SW 1271 (cell line): ENCODE measurements around the gene SMYD2.

Experiments used
- DNase-seq, 2 experiments: peaks; one replicate each; lab custom pipeline; 2025; lab: John Stamatoyannopoulos, UW

Gene SMYD2

DNA sequence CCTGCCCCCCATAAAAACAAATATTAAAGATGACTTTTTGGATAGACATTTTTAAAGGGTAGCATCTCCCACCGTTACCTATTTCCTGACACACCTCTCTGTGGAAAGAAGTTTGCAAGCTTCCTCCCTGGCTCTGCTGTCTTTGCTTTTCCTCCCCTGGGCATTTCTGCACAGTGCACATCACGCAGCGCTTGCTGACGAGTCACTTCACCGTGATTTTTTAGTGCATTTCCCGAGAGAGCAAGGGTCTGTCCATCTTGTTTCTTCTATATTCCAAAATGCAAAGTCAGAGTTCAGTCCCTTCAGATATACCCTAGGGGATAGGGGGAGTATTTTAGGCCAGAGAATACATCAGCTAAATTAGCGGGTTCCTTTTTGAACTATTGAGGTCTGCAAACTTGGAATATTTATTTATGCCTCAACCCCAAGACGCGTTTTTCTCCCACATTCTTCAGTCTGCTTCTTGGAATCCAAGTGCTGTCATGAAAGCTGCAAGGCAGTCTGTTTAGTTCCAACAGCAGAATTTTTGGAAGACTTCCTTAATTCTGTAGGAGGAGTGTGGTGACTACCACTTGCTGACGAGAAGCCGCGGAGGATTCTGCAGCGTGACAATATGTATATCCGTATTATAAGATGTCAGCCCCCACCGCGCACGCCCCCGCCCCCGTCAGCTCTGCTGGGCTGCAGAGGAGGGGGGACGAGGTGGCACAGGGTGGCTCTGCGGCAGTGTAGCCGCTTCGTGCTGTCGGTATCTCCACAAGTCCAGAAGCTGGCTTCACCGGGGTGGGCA lies 22.4 kb downstream of the SMYD2 start:
- no peak for DNase-seq

DNA sequence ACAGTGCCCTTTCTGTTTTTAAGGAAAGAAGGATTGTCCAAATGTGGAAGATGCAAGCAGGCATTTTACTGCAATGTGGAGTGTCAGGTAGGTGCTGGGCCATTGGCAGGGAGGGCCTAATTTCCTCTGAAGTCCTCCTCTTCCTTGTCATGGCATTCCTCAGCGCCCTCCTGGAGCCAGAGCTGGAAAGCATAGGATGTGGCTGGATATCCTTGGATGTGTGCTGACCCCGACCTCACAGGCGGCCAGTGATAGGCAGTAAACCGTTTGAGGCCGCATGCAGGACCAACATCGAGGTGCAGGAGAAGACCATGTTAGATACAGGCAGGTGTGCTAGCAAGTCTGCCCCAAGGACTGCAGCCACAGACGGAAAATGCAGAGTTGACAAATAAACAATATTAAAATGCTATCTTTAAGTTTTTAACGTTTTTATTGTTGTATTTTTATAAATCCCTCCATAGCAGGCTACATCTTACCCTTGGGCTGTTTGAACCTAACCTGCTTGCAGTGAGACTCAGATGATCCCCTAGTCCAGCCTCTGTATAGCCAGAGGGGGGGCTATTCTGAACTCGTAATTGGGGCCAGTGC lies 24.3 kb downstream of the SMYD2 start:
- no peak for DNase-seq

DNA sequence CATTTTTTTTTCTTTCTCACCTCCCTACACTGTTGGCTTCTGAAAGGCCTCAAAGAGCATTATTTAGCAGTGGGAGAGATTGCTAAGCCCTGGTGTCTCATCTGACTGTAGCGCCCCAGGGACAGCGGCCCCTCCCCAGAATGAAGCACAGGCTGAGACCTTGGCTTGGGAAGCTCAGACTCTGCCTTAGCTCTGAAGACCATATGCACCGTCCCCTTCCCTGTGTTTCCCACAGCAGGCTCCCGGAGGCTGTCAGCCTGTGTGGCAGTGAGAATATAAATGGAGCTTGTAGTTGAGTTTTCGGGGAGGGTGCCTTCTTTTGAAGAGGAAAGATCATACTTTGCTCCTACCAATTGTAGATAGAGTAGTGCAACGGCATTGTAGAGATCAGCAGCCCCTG lies 25.3 kb downstream of the SMYD2 start:
- DNase-seq = no peak

DNA sequence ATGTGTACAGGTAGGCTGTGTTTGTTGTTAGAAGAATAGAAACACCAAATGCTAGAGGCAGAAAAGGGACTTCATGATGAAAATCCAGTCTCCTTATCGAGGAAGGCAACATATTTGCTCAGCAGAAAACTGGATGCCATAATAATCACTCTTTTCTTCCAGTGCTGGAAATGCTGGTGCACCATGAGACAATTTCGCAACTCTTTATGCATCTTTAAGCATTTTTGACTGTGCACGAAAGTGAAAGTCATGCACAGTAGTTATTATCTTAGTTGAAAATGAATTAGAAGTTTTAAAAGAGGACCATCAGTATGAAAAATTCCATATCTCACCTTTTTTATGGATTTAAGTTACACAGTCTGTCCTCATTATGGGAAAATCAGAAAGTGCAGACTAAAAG lies 29.1 kb downstream of the SMYD2 start:
- DNase-seq = no peak

DNA sequence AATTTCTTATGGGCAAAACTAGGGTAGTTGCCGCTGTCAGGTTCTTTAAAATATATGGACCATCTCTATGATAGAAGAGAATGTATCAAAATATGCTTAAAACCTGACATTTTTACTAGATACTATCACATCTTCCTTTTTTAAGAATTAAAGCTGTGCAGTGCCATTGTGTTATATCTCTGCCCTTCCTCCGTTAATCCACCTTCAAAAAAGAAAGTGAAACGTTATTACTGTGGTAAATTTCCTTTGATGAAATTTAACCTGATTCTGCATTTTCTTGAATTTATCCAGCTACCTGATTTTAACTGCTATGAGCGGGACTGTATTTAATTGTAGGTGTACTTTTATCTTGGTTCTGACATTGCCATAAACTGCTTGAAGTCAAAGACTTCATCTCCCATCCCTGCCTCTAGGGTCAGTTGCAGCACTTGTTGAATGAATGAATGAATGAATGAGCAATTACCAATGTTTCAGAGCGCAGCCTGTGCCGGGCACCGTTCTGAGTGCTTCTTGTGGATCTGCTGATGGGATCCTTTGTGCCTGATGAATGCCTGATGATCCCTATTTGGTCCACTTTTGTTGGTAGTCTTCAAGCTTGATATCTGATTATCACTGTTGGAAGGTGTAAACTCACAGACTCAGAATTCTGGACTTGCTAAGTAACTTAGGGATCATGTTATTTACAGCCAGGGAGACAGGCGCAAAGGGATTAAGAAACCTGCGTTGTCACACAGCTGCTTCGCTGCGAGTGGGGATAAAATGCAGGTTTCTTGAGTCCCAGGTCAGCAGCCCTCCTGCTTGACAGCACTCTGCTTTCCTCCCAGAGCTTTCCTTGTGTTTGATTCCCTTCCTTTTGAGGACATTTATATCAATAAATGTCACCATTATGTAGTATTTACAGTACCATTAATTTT lies 30.1 kb downstream of the SMYD2 start:
- DNase-seq = no peak

DNA sequence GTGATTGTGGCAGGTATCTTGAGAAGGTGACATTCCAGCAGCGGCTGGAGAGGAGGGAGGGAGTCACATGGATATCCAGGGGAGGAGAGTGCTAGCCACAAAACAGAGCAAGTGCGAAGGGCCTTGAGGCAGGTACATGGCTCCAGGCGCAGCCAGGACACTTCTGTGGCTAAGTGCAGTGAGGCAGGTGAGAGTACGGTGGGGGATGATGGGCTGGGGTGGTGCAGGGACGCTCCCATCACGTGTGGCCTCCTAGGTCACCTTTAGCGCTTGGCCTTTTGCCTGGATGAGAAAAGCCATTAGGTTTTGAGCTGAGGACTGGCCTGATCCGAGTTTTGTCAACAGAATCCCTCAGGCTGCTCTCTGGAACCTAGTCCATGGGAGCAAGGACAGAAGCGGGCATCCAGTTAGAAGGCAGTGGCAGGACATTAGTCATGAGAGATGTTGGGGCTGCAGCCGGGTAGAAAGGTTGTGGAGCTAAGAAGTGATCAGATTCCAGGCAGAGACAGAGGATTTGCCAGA lies 31.6 kb downstream of the SMYD2 start:
- DNase-seq = no peak

DNA sequence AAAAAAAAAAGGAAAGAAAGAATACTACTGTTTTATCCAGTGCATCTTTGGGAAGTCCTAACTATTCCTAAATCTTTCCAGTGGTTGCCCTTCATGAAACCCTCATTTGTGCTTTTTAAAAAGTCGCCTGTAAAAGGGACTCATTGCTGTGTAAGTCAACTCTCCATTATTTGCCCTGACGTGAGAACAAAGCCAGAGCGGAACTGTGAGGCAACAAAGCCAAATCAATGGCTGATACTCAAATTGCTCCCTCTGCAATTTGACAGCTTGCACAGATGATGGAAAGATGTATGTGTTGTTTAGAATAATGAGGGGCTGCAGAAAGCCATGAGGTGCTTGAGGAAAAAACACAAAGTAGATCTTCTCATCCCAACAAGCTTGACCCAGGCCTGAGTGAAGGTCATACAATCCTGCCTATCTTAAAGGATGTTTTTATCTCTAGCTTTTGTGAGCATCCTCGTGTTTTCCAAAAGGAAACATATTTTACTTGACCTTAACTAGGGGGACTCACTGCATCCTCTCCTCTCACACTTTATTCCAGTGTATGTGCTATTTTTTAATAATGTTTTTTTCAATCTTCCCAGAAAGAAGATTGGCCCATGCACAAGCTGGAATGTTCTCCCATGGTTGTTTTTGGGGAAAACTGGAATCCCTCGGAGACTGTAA lies 33.4 kb downstream of the SMYD2 start:
- no peak for DNase-seq

DNA sequence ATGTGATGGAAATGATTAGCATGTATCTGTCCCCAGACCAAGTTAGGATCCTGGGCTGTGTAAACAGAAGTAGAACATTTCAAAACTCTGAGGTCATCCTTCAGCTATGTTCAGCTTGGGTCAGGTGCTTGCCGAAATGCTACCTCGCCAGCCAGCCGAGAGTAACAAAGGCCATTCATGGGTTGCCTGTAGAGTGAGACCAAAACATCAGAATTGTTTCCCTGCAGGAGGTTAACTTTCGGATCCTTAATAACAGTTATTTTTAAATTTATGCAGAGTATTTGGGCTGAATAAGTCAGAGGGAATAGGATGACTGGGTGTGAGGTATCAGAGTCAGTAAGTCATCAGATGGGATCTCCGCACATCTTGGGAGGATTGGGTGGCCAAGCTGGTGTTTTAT lies 35.6 kb downstream of the SMYD2 start:
- DNase-seq = no peak

DNA sequence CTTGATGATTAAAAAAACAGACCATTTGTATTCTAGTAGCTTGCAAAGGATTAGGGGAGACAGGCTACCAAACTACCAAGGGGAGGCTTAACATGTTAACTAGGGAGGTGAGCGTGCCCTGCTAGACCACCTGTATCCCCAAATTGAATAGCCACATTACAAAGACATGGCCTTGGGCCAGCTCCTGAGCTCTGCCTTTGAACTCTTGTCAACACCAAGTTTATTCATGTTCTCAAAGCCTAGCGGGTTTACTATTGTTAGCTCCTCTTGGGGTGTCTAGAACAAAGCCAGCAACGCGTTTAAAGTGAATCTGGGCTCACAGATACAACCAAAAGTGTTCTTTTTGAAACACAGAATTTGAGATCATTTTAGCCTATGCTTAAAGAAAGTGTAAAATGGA lies 36.3 kb downstream of the SMYD2 start:
- DNase-seq = no peak

DNA sequence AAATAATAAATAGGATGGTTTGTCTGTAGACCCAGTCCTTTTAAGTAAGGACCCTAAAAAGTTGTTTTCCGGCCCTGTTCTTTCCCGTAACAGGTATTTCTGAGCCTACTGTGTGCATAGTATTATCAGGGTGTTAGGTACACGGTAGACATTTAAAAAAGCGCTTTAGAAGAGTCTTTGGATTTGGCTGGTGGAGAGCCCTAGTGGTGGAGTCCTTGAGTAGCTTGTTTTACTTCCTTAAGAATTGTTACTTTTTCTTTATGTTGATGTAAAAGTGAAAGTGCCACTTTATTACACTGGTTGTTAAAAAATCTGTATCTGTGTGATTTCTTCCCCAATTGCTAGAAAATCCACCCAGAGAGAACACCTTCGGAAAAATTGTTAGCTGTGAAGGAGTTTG lies 36.8 kb downstream of the SMYD2 start:
- DNase-seq = no peak

DNA sequence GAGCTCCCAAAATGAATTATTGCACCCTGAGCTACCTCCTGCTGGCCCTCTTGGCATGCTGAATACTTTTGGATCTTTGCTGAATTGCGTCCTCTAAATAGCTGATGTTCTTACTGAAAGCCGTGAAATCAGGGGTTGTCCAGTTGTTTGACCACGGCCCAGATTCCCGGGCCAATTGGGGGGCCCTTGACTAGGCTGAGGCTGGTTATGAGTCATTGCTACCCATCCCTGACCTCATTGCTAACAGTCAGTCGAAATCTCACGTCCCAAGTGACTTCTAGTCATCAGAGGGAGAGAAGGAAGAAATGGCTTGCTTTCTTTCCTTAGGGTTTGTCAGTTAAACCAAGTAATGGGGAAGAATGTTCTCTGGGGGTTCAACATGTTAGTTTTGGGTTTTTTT lies 37.4 kb downstream of the SMYD2 start:
- no peak for DNase-seq

DNA sequence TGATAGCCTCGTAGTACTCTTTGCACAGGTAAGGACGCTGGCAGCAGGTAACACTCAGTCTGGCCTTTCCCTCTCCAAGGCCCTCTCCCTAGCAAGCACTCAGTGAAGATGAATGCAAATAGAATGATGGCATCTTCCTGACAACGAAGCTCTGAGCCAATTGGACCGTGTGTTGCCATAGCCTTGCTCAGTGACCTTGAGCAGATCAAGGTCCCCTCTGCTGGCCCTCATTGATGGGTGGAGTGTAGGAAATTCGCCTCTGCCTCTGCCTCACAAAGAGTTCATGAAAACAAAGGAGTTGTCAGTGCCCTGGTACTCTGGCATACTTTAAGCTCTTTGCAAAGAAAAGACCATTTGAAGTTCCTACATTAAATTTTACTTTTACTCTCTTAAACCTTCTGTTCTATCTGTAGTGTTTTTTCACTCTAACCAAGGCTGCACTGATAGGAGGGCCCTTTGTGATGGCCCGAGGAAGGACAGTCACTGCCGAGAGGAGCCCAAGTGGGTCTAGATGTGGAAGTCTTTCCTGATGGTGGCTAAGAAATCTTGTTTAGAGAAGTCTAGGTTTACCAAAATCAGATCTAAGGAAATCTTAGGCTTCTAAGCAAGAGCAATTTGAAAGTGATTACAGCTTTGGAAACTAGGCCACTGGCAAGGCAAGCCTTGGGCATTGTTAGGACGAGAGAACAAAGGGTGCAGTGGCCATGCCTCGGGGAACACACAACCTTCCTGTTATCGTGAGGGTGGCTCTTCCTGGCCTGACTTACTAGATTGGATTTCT lies 38.2 kb downstream of the SMYD2 start:
- DNase-seq = no peak

DNA sequence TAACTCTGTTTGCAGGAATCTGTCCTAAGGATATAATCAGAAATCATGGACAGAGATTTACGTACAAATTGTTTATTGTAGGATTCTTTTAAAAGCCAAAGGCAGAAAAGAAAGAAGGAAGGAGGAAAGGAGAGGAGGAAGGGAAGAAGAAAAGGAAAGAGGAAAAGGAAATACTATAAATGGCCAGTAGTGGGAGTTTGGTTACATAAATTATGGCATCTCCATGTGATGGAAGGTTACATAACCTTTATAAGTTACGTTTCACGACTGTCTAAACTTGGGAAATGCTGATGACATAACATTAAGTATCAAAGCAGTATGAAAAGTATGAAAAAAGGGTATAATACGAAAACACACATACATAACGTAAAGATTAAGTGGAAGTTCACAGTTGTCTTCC lies 39.0 kb downstream of the SMYD2 start:
- DNase-seq = no peak

DNA sequence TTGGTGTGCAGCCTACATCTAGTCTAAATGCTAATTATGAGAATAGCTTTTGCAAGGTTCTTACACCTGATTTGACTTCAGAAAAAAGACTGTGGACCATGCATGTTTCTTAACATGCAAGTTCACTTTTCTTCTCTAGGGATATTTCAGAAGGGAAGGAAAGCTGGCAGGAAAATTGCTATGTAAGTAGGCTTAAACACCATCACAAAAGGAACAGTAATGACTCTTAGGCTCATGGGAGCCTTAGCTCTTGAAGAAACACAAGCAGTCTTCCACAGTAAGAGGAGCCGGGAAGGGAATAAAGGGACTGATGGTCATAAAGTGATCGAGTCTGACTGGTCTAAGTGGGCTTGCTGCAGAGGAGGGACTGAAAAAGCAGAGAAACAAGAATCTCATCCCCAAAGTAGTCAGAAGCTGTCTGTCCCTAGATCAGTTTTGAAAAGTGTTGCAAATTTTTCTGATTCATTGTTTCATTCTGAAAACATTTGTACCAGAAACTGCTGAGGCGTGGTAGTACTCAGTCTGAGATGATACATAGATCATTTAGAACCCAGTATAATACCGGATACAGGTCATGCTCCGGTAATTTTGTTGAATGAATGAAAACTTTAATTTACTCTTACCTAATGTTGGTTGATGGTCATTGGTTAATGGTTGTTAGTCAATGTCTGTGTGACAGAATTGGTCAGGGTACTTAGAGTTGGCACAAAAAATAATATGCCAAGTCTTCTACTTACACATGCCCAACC lies 40.9 kb downstream of the SMYD2 start:
- DNase-seq = no peak

DNA sequence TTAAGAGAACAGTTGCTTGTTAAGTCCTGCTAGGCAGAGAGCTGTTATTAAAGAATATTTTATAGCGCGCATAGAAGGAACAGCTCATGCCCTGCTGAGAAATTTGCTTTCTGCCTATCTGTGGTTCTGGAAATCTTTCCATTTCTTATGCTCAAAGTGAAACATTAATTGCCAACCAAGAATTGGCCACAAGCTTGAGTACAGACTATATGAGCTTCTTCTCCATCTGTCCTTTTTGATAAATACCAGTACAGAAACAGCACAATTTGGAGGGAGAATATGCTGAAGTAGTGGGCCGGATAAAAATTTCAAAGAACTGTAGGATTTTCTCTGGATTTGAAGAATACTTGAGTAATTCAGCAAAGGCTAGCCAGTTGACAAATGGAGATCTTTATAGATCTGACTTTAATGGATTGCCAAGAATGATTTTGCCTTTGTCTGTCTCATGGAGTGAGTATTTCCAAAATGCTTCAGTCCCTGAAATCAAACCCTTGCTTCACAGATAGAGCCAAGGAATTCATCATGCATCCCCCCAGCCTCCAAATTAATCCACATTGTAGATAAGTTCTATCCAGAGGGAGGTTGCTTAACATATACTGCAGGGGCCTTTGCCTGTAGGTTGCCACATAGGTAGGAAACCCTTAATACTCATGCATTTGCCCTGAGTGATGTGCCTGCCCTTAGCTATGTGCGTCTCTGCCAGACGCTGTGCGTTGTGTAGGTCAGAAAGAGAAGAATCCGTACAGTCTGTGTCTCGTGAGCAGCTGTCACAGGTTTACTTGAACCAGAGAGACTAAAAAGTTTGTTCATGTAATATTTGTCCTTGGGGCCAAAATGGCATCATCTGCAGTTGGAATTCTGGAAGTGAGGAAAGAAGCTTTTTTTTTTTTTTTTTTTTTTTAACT lies 44.2 kb downstream of the SMYD2 start:
- no peak for DNase-seq

DNA sequence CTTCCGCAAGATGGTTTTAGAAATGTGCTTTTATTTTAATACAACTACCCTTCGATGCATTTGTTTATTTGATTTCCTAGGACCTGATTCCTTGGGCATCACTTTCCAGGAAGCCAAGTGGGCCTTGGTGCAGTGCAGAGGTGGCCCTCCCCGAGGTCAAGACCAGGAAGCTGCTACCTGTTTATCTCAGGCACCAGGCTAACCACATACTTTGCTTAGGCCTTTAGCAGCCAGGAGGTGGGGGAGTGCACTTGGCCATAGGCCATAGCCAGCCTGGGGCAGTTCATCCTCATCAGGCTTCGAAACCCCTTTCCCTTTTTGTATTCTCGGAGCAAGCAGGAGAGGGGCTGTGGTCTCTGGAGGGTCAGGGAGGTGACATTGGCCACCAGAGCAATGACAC lies 45.4 kb downstream of the SMYD2 start:
- no peak for DNase-seq

DNA sequence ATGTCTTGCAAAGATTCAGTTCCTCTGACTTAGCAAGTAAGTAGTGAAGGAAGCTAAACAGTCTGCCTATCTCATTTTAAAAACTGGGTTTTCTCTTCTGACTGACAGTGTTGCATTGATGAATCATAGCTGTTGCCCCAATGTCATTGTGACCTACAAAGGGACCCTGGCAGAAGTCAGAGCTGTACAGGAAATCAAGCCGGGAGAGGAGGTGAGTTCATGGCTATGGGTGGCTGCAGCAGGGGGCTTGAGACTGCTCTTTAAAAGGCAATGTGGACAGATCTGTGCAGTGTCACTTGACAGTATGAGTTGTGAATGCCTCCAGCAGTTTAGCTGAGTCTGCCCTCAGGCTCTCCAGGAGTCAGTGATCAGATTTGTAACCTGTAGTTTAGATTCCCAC lies 46.6 kb downstream of the SMYD2 start:
- no peak for DNase-seq

DNA sequence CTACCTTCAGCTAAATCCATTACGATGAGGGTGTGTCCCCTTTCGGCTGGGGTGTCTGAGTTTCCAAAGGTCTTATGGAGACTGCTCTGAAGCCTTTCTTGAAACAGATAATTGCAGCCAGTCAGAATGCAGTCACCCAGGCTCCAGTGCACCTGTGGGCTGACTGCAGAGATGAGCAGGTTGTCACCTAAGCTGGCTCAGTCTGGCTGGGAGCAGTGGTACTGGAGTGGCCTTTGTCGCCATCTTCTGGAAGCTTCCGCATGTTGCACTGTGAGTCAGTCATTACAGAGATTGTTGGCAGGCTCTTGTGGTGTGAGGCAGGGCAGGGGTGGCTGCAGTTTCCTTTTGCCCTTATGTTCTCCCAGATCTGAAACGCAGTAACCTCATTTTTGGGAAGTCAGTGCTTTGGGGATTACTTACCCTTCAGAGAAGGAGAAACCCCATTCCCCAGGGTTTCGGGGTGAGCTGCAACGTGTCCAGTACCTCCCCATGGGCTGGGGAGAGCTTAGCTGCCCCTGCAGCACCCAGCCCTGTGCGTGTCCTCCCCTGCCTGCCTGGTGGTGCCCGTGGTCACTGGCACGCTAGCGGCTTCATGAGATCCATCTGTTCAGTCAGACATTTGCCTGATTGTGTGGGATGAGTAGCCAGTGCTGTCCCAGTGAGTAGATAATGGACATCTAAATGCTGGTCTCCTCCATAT lies 48.0 kb downstream of the SMYD2 start:
- DNase-seq = peak; percentile 16 to 27
